Pancreas (tissue), 10 donors: ENCODE results near the gene WHAMM. TPM values are rescaled to one million over a fixed set of nuclear protein-coding genes. Genes with fewer than 3 reads are reported as not detected.

ENCODE experiments used
- ATAC-seq, 4 donors: fragments of 200-7000 bp; cut with Tn5 transposase; one replicate each; pipeline versions ENCODE4 v1.8.0 to v1.9.1; 2020; ENCODE audit warnings: mild to moderate bottlenecking in 4 of 4, moderate library complexity in 4 of 4
- DNase-seq, 6 donors: peaks; one replicate each; pipeline ENCODE4 v3.0.0-alpha.2; 2020
- FAIRE-seq: peaks from 2 replicates; lab custom pipeline; 2012; peaks lifted over from hg19 to GRCh38; lab: Jason Lieb, UNC
- H3K27ac ChIP-seq, 4 donors: fragments of 200-600 bp; sonication (generic); 1 replicate in 3 of 4; 2 replicates in 1 of 4; pipeline versions ENCODE4 v1.5.0 to v1.8.0; 2020
- H3K27me3 ChIP-seq, 4 donors: fragments of 200-600 bp; one replicate each; pipeline ENCODE4 v1.8.0; 2021
- H3K36me3 ChIP-seq, 3 donors: fragments of 200-600 bp; sonication (generic) in 1 of 3; one replicate each; pipeline versions ENCODE4 v1.5.0 to v1.8.0; 2020 to 2021
- H3K4me1 ChIP-seq, 3 donors: fragments of 200-600 bp; one replicate each; pipeline ENCODE4 v1.8.0; 2021
- H3K4me3 ChIP-seq, 4 donors: fragments of 200-600 bp; sonication (generic) in 2 of 4; one replicate each; pipeline versions ENCODE4 v1.5.0 to v1.8.0; 2020 to 2021
- H3K9me3 ChIP-seq, 4 donors: fragments of 200-600 bp; one replicate each; pipeline ENCODE4 v1.8.0; 2021
- WGBS, 2 donors: extraction: QIAGEN DNeasy Blood & Tissue Kit; methylation state at CpG; one replicate each; pipeline ENCODE4 v1.1.7; 2013; 5-methylcytosine and 5-hydroxymethylcytosine counted together
- intact Hi-C, 3 donors: fragments of 100-400 bp; cut with DNase I; formaldehyde crosslinking; loops; one replicate each; pipeline versions ENCODE4 v1.11.1 to v1.14.2; 2022
- polyA plus RNA-seq, 2 donors: library from polyadenylated mRNA; stranded (reverse); fragments of 200-250 nt; gene quantifications; one replicate each; pipeline ENCODE4 v1.2.3, GENCODE V29; 2013
- total RNA-seq, 6 donors: library from RNA; stranded (reverse); fragmentation: NEBNext Ultra II Directional in 4 of 6; extraction: Animal tissue kit (Norgen Biotek cat#: 25700) in 4 of 6; gene quantifications; one replicate each; pipeline versions ENCODE4 v1.2.1 to v1.2.4, GENCODE V29; 2021 to 2023
- TF ChIP-seq, protein P1 (sequence below), 4 donors: fragments of 200-600 bp; sonication (generic) in 3 of 4; IDR thresholded peaks; one replicate each; pipeline versions ENCODE4 v1.5.0 to v1.8.0; 2021; ENCODE audit warnings: antibody characterized with exemption in 4 of 4
- donor health status: healthy with polysubstance abuse.
- donor health status: DM: no; HTN: no; CAD: no; lungs with moderate emphysema.
- donor health status: DM: no; HTN: no; CAD: no.
- donor health status: control.
- donor health status: control.
- donor health status: Bipolar disorder and iron deficiency.
- donor health status: DM: yes; HTN: yes; CAD: no.
- donor health status: DM: no; HTN: no; CAD: no.
- donor health status: DM: no; HTN: no; CAD: no.
- donor health status: DM: yes; HTN: yes; CAD: no.

The WHAMM gene
- total and polyA plus RNA-seq, 8 donors = 3.7 to 6.1 (median 4.4) TPM

DNA sequence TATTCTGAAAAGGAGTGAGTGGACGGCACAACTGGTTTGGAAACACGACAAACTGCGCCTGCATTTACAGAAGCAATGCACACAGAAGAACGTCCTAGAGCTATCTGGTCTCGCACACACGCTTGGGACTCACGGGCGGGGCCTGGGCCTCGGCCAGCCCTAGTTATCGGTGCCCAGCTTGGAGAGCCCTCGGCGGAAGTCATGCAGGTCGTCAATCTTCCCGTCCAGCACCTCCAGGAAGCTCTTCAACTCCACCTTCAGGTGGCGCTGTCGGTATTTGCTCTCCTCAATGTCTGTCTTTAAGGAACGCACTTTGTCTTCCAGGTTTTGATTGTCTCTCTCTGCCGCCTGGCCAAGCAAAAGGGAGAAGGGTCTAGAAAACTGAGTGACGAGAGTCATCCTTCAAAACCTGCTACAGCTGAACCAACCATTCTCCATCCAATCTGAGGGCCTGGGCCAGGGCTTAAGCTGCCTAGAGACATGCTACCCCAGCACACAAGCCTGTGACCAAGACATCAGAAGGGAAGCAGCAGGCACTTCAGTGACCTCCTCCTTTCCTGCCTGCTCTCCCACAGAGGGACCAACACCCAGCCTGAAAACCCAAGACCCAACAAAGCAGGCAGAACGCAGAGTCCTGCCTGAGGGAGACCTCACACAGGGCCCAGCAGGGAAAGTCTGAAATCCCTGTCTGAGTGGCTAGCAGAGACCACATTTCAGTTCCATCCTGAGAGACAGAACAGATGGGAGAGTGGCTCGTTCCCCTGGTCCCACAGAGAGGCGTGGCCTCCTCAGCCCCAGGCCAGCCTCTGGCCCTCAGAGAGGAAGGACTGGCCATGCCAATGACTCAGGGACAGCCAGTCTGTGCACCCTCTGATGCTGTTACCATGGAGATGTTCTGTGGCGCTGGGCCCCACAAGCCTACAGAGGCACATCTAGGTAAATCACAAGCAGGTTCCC, 40.4 kb downstream of the WHAMM start:
- Histone ChIP-seq H3K27me3 (no peaks in the 10 kb centered on the region), H3K27ac (peak overlapping the region in 3 of 4 donors; percentile 17 to 66 (median 59)), H3K4me3 (no peak overlapping the region), H3K9me3 (no peaks in the 10 kb centered on the region), H3K4me1 (peaks cover 8 to 12% (median 9%) of the 10 kb centered on the region in 3 donors), H3K36me3 (peaks cover 2 to 64% (median 39%) of the 10 kb centered on the region in 3 donors)
- intact Hi-C loops = loop anchor here in 2 of 3 donors (5.0 to 10.0 kb wide), 2 partner anchors 115 to 152 kb away; no protein-coding TSS in a partner anchor
- ATAC-seq (peak; percentile 80 to 93 (median 90)), FAIRE-seq (no peak), DNase-seq (peak; percentile 75 to 86 (median 78))
- TF ChIP-seq, protein P1, sequence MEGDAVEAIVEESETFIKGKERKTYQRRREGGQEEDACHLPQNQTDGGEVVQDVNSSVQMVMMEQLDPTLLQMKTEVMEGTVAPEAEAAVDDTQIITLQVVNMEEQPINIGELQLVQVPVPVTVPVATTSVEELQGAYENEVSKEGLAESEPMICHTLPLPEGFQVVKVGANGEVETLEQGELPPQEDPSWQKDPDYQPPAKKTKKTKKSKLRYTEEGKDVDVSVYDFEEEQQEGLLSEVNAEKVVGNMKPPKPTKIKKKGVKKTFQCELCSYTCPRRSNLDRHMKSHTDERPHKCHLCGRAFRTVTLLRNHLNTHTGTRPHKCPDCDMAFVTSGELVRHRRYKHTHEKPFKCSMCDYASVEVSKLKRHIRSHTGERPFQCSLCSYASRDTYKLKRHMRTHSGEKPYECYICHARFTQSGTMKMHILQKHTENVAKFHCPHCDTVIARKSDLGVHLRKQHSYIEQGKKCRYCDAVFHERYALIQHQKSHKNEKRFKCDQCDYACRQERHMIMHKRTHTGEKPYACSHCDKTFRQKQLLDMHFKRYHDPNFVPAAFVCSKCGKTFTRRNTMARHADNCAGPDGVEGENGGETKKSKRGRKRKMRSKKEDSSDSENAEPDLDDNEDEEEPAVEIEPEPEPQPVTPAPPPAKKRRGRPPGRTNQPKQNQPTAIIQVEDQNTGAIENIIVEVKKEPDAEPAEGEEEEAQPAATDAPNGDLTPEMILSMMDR (IDR thresholded peaks at IDR 0.05) = peak; percentile 60 to 79 (median 67)
- WGBS, 2 donors = 15 to 17% methylated on average over 23 of the region's 23 CpGs

DNA sequence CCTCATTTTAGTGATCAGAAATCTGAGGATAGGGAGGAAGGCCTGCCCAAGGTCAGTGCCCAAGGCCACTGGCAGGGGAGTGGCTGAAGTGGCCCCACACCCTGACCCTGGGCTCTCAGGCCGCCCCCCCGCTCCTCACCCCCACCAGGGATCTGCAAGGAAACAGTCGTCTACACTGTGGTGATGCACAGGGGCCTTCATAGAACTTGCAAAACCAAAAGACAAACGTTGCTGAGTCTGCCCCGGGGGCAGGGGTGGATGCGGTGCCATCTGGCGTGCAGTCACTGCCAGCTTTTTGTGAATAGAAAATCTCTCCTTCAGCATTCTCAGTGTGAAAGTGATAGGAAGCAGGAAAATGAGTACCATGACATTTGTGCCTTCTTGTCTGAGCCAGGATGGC, 41.3 kb downstream of the WHAMM start:
- ATAC-seq (no peak), FAIRE-seq (no peak), DNase-seq (peak in 3 of 6 donors; percentile 9 to 14 (median 11))
- H3K9me3 ChIP-seq = no peaks in the 10 kb centered on the region
- intact Hi-C loops = loop anchor here in 2 of 3 donors (5.0 to 10.0 kb wide), 2 partner anchors 114 to 152 kb away; no protein-coding TSS in a partner anchor
- no peak overlapping the region for H3K4me3 ChIP-seq
- peak overlapping the region in 1 of 4 donors; percentile 59 for H3K27ac ChIP-seq
- H3K27me3 ChIP-seq = no peaks in the 10 kb centered on the region
- peaks cover 8 to 12% (median 9%) of the 10 kb centered on the region in 3 donors for H3K4me1 ChIP-seq
- 61 to 65% methylated on average over 7 of the region's 7 CpGs for WGBS, 2 donors
- H3K36me3 ChIP-seq = peaks cover 2 to 59% (median 40%) of the 10 kb centered on the region in 3 donors
- TF ChIP-seq, protein P1 (IDR thresholded peaks at IDR 0.05) = no peak

DNA sequence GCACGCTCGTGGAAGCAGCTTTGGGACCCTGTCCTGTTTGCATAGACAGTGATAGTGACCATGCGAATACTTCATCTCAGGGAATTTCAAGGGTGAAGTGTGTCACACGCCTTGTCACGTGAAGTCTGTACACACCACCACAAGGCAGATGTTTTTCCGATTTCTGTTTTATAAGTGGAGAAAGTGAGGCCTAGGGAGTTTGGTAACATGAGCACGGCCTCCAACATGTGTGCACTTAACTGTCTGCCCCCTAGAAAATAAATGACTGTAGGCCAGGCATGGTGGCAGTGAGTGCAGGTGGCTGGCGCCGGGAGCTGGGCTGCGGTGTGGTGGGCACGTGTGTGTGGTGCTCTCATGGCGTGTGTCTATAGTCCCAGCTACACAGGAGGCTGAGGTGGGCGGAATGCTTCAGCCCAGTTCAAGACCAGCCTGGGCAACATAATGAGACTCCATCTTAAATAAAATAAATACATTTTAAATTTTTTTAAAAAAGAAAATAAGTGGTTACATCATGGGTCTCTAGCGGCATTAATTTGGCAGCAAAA, 42.0 kb downstream of the WHAMM start:
- intact Hi-C loops = loop anchor here in 2 of 3 donors (5.0 to 10.0 kb wide), 2 partner anchors 113 to 151 kb away; no protein-coding TSS in a partner anchor
- FAIRE-seq (no peak), ATAC-seq (no peak), DNase-seq (peak in 3 of 6 donors; percentile 1 to 8 (median 2))
- Histone ChIP-seq H3K36me3 (peaks cover 2 to 61% (median 40%) of the 10 kb centered on the region in 3 donors), H3K9me3 (no peaks in the 10 kb centered on the region), H3K4me3 (no peak overlapping the region), H3K27me3 (no peaks in the 10 kb centered on the region), H3K27ac (no peak overlapping the region), H3K4me1 (peaks cover 8 to 19% (median 9%) of the 10 kb centered on the region in 3 donors)
- WGBS, 2 donors = 81 to 90% methylated on average over 14 of the region's 14 CpGs
- TF ChIP-seq, protein P1 (IDR thresholded peaks at IDR 0.05) = no peak

DNA sequence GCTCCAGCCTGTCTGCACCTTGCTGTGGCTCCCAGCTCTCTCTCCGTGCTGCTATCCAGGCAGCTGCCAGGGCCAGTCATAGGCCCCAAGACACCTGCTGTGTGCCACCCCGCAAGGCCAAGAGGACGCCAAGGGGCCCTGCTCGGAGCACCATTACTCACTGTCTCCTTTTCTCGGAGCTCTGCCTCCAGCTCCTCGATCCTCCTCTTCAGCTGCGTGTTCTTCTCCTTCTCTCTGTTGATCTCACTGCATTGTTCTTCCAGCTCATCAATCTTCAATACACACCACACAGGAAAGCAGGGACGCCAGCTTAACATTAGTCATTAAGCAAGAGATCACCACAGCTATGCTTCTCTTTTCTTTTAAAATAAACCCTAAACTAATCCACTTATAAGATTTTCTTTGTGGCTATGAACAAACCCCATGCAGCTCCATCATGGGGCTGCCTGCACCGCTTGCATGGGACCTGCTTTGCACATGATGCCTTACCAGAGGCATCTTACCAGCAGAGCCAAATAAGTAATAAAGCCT, 42.6 kb downstream of the WHAMM start:
- DNase-seq (peak in 2 of 6 donors; percentile 6 to 12), FAIRE-seq (no peak), ATAC-seq (no peak)
- 75 to 78% methylated on average over 9 of the region's 9 CpGs for WGBS, 2 donors
- H3K27me3 ChIP-seq = no peaks in the 10 kb centered on the region
- H3K36me3 ChIP-seq = peaks cover 2 to 64% (median 40%) of the 10 kb centered on the region in 3 donors
- no peak overlapping the region for H3K27ac ChIP-seq
- intact Hi-C loops = loop anchor here in 2 of 3 donors (5.0 to 10.0 kb wide), 2 partner anchors 113 to 150 kb away; no protein-coding TSS in a partner anchor
- no peak overlapping the region for H3K4me3 ChIP-seq
- TF ChIP-seq, protein P1 (IDR thresholded peaks at IDR 0.05) = no peak
- no peaks in the 10 kb centered on the region for H3K9me3 ChIP-seq
- H3K4me1 ChIP-seq = peaks cover 8 to 19% (median 9%) of the 10 kb centered on the region in 3 donors
